HG03139 (cell line): Measurements from ENCODE around the gene SCYGR4.
"Not testable (repeated sequence)": the region's sequence is repeated elsewhere in the genome, so short reads cannot be mapped to it uniquely, and the experiment has no call there.

Source experiments
- ATAC-seq: cut with Tn5 transposase; IDR thresholded peaks from one replicate; pipeline ENCODE4 v1.9.1; 2021; ENCODE audit not compliant: unreplicated experiment

Gene SCYGR4, protein sequence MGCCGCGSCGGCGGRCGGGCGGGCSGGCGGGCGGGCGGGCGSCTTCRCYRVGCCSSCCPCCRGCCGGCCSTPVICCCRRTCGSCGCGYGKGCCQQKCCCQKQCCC

DNA sequence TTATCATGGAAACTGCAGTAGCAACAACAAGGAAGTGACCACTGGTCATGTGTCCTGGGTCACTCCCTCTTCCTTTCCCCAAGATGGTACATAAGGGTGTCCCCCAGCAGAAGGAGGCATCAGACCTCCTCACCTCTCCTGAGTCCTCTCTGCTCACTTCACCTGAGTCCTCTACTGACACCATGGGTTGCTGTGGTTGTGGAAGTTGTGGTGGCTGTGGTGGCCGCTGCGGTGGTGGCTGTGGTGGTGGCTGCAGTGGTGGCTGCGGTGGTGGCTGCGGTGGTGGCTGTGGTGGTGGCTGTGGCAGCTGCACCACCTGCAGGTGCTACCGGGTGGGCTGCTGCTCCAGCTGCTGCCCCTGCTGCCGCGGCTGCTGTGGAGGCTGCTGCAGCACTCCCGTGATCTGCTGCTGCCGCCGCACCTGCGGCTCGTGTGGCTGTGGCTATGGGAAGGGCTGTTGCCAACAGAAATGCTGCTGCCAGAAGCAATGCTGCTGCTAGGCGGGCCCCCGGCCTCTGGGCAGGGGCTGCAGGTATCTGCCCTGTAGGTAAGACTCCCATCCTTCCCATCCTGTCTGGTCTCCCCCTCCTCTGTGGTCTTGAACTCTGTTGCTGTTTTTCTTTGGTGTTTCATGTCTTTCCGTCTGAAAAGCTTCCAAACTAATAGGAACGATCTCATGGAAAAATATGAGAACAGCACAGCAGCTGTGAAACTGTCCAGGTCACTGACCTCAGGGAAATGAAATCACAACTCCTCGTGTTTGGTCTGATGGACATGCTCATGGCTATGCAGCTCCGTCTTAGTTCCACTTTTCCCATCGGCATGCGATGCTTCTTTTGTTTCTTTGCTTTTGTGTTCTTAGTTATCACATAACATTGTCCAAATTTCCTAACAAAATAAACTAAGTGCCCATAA lies at the start of gene SCYGR4:
SCYGR4 (plus strand) TSS at position 183 of the 915 bp plus-strand sequence; CDS start at position 183, 0 bp downstream.
- ATAC-seq, result no peak

GRCh38 chr2:227568852-227569169 lies 48.5 kb upstream of the SCYGR4 start:
- no peak for ATAC-seq

- no peak for ATAC-seq
Observed at GRCh38 chr2:227570615-227571014, 46.7 kb upstream of the SCYGR4 start.

GRCh38 chr2:227576110-227576509 lies 41.2 kb upstream of the SCYGR4 start:
- no peak for ATAC-seq

GRCh38 chr2:227576812-227577211 lies 40.5 kb upstream of the SCYGR4 start:
- no peak for ATAC-seq

GRCh38 chr2:227577555-227577954 lies 39.7 kb upstream of the SCYGR4 start:
- ATAC-seq, result no peak

GRCh38 chr2:227578642-227579041 lies 38.7 kb upstream of the SCYGR4 start:
- ATAC-seq, result no peak

- ATAC-seq, result no peak
Observed at GRCh38 chr2:227579791-227580190, 37.5 kb upstream of the SCYGR4 start.

- no peak for ATAC-seq
Observed at GRCh38 chr2:227582369-227582768, 34.9 kb upstream of the SCYGR4 start.

DNA sequence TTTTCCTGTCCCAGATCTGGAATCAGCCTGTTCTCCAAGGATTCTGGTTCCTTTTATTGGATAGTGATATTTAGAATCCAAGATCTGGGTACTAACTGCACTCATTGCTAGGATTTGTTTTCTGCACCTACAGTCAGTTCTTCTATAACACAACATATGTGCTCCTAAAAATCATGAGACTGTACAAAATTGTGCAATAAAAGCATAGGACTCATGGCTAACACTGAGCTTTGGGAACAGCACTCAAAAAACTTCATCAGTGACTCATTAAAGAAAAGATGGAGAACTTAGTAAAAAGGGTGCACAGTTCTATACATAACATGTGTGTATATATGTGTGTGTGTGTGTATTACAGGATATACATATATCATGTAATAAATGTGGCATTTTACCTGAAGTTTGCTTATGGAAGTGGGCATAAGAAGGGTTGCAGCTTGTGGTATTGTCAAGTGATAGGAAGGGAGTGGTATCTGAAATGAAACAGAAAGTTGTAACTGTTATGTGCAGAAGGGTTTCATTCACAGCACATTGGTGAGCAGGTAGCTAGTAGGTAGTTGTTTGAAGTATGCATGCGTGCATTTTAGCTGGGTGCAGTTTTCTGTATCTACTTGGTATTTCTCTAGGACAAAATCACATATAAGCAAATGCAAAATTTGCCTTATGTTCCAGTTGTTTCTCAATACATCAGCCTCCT lies 24.5 kb upstream of the SCYGR4 start:
- no peak for ATAC-seq

DNA sequence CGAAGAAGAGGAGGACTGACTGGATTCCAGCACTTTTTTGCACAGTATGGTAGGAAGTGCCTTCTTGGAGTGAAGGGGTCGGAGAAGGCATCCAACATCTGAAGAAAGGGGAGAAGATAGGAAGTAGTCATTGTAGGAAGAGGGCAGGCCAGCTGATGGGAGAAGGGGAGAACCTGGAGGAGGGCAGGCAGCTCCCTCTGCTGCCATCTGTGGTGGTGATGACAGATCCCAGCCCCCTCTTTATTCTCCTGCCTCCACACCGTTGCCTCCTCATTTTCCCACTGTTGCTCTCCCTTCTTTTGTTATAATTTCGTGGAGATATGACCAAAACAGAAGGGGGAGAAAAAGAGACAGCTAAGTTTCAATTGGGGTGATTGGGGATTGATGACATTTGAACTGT lies 21.5 kb upstream of the SCYGR4 start:
- ATAC-seq, result no peak

- no peak for ATAC-seq
Observed at GRCh38 chr2:227597036-227597435, 20.3 kb upstream of the SCYGR4 start.

DNA sequence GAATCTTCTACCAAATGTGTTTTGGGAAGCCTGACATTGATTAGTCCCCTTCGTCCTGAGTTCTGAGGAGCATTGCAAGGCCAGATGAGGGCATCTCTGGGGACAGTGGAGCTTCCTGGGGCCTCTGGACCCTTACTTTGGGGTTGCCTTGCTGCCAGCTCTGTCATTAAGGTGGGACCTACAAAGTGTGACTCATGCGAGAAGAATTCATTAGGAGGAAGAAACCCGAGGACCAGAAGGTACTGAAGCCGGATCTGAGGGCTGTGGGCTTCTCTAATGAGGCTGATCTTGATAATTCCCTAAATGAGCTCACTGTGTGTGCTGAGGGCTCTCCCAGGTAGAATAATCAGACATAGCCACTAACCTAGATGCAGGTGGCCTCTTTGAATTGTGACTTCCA lies 19.3 kb upstream of the SCYGR4 start:
- no peak for ATAC-seq

DNA sequence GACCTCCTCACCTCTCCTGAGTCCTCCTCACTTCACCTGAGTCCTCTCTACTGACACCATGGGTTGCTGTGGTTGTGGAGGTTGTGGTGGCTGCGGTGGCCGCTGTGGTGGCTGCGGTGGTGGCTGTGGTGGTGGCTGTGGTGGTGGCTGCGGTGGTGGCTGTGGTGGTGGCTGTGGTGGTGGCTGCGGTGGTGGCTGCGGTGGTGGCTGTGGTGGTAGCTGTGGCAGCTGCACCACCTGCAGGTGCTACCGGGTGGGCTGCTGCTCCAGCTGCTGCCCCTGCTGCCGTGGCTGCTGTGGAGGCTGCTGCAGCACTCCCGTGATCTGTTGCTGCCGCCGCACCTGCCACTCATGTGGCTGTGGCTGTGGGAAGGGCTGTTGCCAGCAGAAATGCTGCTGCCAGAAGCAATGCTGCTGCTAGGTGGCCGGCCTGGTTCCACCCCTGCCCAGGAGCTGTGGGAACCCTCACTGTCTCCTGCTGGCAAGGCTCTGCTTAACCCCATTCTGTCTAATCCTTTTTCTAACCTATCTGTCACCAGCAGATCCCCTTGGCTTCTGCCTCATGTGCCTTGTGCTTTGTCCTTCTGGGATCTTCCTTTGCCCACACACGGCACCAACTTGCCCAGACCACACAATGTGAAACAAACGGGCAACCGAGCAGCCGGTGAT lies 18.3 kb upstream of the SCYGR4 start, which contains the start of gene SCYGR2:
SCYGR2 (plus strand) TSS at position 59 of the 669 bp plus-strand sequence; CDS start at position 59, 0 bp downstream.
- ATAC-seq, result not testable (repeated sequence)

GRCh38 chr2:227602358-227602757 lies 14.9 kb upstream of the SCYGR4 start:
- ATAC-seq, result no peak

- no peak for ATAC-seq
Observed at GRCh38 chr2:227606476-227606875, 10.8 kb upstream of the SCYGR4 start.

GRCh38 chr2:227607941-227608340 lies 9.4 kb upstream of the SCYGR4 start:
- no peak for ATAC-seq

GRCh38 chr2:227608561-227609338 lies 8.5 kb upstream of the SCYGR4 start:
- no peak for ATAC-seq

- ATAC-seq, result no peak
Observed at GRCh38 chr2:227610123-227610522, 7.2 kb upstream of the SCYGR4 start.

- ATAC-seq, result no peak
Observed at GRCh38 chr2:227612546-227613271, 4.6 kb upstream of the SCYGR4 start.
